ENCODE measurements around the gene KDM3B.
"Not testable (repeated sequence)": the region's sequence is repeated elsewhere in the genome, so short reads cannot be mapped to it uniquely, and the experiment has no call there.

The KDM3B gene, protein sequence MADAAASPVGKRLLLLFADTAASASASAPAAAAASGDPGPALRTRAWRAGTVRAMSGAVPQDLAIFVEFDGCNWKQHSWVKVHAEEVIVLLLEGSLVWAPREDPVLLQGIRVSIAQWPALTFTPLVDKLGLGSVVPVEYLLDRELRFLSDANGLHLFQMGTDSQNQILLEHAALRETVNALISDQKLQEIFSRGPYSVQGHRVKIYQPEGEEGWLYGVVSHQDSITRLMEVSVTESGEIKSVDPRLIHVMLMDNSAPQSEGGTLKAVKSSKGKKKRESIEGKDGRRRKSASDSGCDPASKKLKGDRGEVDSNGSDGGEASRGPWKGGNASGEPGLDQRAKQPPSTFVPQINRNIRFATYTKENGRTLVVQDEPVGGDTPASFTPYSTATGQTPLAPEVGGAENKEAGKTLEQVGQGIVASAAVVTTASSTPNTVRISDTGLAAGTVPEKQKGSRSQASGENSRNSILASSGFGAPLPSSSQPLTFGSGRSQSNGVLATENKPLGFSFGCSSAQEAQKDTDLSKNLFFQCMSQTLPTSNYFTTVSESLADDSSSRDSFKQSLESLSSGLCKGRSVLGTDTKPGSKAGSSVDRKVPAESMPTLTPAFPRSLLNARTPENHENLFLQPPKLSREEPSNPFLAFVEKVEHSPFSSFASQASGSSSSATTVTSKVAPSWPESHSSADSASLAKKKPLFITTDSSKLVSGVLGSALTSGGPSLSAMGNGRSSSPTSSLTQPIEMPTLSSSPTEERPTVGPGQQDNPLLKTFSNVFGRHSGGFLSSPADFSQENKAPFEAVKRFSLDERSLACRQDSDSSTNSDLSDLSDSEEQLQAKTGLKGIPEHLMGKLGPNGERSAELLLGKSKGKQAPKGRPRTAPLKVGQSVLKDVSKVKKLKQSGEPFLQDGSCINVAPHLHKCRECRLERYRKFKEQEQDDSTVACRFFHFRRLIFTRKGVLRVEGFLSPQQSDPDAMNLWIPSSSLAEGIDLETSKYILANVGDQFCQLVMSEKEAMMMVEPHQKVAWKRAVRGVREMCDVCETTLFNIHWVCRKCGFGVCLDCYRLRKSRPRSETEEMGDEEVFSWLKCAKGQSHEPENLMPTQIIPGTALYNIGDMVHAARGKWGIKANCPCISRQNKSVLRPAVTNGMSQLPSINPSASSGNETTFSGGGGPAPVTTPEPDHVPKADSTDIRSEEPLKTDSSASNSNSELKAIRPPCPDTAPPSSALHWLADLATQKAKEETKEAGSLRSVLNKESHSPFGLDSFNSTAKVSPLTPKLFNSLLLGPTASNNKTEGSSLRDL (N-terminal part only)

DNA sequence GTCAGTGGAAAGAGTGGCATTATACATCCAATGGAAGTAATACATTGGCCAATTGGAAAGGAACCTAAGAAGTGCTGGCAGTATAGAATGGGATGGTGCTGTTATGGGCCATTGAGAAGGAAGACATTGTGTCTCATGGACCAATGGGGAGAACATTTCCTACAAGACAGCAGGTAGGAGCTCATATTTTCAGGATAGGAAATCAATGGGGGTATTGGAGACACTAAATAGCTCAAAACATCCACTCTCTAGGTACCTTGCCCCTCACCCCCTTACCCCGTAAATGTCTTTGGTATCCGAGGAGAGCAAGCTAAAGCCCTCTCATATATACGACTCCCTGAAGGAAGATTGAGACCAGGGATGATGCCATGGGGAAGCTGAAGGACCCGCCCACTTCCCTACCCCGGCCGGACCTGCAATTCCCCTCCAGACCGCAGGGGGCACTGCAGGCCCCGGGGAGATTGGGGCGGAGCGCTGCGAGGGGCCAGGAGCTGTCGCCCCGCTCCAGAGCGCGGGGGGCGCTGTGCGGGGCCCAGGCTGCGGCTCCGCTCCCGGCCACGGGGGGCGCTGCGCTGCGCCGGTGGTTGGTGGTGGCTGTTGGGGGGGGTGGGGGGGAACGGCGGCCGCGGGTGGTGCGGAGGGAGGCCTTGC lies at the start of gene KDM3B:
Gene KDM3B (plus strand): TSS at position 615 of the 651 bp plus-strand sequence. CDS start 111 bp downstream, outside the sequence.
- peak; percentile 95 for DNase-seq

DNA sequence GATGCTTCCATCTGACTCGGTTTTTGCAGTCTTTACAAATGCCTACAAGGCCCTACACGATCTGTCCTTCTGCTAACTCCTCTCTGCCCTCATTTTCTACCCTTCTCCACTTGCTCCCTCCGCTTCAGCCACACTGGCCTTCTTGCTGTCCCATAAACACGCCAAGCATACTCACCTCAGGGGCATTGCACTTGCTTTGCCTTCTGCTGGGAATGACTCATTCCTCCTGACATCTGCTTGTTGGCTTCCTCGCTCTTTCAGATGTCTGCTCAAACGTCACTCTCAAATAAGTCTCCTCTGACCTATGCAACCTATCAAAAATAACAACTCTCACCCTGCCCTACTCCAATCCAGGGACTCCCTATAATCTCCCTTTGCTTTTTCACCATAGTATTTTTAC lies 49.1 kb upstream of the KDM3B start:
- no peak for DNase-seq

DNA sequence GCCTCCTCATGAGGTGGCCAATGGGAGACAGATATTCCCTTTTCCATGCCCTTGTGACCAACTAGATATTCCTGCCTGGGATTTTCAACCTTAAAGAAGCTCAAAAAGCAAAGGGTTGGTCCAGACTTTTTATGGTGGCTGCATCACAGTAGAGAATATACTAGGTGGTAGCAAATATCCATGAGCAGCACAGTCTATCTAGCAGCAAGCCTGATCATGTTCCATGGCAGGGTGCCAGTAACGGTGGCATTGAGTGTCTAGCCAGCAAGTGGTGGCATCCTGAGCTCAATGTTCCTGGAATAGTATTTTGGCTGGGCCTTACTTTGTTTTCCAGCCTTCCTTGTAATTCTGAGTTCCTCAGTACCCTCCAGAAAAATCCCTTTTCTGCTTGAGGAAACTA lies 46.7 kb upstream of the KDM3B start:
- DNase-seq: no peak

DNA sequence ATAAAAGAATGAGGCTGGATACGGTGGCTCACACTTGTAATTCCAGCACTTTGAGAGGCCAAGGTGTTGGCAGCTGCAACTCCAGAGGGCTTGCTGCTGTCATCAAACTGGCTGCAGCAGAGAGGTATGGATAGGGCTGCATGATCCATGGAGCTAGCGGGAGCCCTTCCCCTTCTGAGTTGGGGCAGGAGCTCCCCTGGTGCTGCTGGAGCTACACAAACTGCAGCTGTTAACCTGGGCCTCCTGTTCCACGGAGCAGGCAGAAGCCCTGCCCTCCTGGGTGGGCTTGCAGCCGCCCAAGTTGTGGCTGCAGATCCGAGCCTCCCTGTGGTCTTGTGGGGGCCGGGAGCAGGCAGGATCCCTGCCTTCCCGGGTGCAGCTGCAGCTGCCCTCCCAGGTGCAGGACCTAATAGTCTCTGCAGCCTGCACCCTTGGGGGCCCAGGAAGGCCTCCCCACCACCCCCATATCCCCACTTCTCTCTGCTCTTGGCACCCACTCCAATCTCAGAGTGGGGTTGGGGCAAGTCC lies 36.7 kb upstream of the KDM3B start:
- no peak for DNase-seq

DNA sequence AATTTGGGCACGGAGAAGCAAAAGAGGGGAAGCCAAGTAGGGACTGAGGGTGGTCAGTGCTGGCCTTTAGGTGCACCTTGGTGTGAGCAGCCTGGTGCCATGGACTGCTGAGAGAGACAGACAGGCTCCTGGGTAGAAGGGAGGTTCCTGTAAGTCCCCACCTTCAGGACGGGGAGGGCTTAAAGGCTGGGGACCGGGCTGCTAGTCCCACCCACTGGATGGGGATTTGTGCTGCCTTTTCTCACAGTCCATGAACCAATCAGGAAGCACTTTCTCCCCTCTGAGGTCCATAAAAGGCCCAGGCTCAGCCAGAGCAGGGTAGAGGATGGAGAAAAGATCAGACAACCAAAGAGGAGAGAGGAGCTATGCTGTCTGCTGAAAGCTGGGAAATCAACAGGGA lies 36.1 kb upstream of the KDM3B start:
- DNase-seq: no peak

DNA sequence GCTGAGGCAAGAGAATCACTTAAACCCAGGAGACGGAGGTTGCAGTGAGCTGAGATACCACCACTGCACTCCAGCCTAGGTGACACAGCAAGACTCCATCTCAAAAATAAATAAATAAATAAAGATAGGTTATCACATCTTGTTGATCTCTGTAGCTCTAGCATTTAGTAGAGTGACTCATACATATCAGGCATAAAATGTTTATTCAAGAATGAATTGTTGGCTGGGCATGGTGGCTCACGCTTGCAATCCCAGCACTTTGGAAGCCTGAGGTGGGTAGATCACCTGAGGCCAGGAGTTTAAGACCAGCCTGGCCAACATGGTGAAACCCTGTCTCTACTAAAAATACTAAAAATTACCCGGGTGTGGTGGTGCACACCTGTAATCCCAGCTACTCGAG lies 34.3 kb upstream of the KDM3B start:
- DNase-seq: not testable (repeated sequence)

DNA sequence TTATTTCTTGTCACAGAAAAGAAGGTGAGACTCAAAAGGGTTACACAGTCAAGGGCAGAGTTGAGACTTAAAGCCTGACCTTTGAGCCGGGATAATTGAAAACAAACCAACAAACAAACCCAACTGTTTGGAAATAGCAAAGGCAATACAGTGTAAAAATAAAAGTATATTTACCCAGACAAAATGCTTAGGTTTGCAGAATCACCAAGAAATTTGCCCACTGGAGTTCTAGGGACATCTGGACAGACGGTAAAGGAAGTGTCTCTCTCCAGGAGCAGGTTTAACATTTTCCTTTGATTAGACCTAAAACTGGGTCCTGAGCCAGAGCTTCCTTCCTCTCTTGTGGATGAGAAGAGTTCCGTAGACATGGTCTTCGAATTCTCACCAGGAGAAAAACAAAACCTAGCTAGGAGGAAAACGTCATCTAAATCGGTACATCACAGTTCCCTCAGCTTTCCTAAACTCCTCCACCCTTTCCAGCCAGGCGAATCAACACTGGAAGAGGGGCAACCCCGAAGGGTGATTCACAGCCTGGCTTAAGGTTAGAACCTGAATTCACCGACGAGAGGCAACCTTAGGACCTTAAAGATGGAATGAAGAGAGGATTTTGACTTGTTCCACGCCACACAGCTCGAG lies 21.6 kb upstream of the KDM3B start:
- no peak for DNase-seq

DNA sequence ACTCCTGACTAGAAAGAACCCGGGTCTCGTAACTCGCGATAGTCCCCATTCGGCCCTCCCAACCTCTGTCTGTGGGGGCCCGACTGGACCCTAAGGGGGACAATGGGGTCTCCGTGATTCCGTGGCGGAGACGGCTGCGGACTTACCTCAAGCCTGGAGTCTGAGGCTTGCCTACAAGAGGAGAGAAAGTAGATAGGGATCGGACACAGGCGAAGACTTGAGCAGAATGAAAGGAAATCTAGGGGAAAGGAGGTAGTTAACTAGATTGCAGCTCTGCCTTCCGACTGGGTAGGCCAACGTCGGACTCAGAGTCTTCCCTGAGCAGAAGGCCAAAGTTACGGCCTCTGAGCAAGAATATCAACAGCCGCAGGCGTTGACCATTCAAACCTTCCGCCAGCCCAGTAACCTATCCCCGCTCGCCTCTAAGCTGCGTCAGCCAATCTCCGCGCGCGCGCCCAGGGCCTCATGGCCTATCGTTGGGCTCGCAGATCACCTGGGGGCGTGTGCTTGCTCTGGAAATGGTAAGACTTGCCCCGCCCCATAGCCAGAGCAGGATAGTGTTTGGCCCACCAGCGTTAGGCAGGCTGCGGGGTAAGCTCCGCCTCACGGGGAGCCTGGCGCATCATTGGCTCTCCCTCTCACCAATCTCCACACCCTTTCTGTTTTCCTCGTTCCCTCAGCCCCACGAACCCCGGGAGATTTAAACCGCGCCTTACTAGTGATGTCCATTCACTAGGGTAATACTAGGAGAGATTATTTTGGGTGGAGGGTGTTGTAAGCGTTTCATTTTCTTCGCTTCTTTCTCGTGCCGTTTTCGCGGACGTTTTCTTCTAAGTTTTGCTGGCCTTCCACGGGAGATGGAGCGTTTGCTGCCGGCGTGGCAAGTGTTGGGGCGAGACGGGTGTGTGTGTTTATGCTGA lies 20.8 kb upstream of the KDM3B start, which contains the start of gene CDC25C:
Gene CDC25C (minus strand): TSS at position 356 of the 920 bp plus-strand sequence. CDS start 624 bp downstream, outside the sequence.
- DNase-seq: peak; percentile 99

DNA sequence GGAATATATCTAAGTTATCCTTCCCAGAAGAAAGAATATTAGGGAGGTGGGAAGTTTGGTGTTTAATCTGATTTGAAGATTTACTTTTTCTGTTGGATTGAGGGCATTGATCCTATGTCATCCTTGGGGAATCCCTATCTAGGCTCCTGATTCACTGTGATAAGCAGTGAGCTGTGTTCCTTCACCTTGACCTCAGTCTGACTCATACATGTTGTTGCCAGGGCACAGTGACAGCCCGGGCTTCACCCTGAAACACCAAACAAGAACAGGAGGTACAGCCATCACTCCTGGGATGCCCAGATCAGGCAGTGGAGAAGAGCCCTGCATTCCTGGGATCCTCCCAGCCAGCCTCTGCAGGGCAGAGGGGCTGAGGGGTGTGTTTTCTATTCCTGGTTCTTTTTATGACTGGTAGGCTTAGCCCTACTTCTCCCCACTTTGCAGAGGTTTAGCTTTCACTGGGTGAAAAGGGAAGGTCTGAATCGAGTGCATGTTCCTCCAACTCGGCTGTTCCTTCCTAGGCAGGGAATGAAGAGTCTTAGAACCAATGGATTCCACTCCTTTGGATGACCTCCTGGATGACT lies 17.5 kb upstream of the KDM3B start:
- no peak for DNase-seq

DNA sequence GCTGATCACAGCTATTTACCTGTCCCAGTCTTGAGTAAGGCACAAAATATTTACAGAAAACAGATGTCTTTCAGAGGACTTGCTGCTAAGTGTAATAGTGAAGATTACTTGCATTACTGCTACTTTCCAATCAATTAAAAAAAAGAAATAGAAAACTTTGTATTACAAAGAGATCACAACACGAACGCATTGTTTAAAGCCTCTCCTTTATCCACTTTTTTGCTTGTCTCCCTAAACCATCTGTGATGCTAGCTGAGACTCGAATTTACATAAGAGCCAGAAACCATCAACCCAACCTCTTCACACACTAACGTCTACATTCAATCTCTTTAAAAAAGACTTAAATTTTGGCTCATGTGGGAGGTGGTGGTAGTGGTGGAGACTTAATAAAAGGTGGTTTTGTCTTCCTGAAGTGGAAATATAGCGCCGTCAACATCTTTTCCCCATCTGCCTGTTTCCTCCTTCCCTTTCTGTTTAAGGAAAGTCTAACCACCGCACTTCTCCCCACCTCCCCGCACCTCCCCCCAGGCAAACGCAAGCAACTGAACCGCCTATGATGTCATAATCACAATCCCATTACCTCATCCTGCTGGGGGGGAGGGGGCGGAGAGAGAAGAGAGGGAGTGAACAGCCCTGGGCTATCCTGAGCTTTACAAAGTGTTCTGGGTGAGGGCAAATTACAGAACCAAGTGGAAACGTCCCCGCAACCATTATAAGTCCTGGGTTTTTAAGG lies 15.4 kb upstream of the KDM3B start:
- DNase-seq: peak; percentile 92

DNA sequence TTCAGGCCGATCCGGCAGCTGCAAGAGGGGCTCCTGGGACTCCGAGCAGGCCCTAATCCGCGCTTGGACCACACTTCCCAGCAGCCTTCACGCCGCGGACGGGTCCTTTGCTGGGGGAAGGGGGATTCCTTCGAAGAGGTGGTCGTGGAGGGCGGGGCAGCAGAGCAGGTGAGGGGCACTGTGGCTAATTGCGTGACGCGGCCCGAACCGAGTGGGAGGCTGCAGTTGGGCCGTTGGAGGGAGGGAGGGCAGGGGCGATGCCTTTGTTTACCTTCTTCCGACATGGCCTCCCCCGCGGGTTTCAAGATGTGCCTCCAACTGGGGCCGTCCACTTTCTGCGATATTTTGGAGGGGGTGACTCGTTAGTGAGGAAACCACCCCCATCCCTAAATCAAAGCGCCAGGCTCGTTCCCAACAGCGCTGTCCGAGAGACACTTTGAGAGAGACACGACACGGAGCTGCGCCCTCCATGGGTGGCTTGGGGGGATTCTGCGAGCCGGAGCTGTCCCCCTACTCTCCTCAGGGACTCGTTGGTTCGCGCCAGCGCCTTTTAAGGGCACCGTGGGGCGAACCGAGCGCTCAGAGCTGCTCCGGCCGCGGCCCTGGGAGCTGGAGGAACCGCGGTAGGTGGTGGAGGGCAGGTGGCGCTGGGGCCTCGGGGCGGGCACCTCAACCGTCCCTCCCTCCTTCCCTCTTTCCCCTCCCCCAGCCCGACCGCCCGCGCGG lies 14.6 kb upstream of the KDM3B start, which contains the start of gene FAM53C:
Gene FAM53C (plus strand): TSS at position 582 of the 726 bp plus-strand sequence. CDS start 3,070 bp downstream, outside the sequence.
- peak; percentile 96 for DNase-seq

DNA sequence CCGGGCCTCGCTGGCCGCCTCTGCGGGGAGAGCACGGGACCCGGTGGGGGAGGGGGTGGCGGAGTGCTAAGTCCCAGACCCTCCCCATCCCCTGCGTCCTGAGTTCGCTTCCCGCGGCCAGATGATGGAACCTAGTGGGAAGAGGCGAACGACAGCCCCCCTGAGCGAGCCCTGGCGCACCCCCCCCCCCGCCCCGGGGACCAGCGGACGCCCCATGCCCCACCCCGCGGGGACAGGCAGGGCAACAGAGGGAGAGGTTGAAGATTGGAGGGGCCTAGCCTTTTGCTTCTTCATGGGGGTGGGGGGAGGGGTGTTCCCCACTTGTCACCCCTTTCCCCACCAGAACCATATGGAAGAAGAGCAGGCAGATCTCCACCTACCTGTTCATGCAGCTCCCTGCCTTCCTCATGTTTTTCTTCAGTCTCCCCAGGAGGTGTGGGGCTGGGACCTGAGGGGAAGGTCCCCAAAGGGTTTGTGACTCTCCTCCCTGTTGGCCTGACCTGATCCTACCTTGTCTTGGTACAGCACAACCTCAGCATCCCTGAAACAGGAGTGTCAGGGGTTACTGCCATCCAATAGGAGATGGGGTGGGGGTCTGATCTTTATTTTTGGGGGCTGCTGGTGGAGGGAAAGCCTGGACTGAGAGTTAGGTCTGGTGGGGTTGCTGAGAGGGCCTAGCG lies 13.9 kb upstream of the KDM3B start:
- no peak for DNase-seq

DNA sequence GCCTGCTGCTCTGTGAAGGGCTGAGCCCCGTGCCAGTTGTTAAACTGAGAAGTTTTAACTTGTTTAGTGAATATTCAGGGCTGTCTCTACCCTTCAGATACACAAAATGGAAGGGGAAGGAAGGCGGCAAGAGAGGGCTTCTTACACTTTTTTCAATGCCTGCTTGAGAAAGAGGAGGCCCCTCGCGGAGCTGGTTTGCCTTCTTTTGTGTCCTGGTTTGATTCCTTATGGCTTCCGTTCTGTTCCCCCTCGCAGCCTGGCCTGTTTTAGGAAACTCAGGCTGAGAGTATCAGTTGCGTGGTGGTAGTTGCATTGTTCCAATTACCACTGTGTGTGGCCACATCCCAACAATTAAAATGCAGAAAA lies 13.4 kb upstream of the KDM3B start:
- DNase-seq: peak; percentile 17

DNA sequence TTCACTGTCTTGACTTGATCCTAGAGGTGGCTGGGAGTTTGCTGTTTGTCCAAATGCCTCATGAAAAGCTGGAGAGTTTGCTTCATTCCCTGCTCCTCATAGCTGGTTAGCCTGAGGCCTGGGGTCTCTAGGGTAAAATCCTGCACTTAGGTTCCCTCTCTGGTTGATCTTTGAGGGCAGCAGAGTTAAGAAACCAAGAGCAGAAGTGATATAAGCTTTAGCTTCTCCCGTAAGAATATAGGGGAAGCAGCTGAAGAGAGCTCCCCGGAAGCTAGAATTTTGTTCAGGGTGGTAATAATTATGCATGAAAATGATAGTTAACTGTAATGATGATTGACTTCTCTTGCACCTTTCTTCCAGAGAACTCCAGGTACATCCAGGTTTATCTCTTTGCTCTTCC lies 13.0 kb upstream of the KDM3B start:
- DNase-seq: peak; percentile 59

DNA sequence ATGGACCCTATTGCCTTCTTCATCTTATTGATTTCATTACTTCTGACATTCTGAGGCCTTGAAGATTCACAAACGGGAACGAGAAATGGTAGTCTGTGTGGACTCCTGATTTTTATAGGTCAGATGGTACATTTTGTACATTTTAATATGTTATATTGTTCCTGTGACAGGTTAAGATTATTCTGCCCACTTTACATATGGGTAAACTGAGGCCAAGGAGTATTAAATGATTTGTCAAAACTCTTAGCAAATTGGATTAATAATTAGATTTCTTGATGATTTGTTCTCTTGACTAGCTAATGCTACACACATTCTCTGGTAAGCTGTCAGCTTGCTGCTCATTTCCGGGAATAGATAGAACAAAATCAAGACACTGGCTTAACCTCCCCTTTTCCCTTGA lies 12.5 kb upstream of the KDM3B start:
- DNase-seq: no peak

DNA sequence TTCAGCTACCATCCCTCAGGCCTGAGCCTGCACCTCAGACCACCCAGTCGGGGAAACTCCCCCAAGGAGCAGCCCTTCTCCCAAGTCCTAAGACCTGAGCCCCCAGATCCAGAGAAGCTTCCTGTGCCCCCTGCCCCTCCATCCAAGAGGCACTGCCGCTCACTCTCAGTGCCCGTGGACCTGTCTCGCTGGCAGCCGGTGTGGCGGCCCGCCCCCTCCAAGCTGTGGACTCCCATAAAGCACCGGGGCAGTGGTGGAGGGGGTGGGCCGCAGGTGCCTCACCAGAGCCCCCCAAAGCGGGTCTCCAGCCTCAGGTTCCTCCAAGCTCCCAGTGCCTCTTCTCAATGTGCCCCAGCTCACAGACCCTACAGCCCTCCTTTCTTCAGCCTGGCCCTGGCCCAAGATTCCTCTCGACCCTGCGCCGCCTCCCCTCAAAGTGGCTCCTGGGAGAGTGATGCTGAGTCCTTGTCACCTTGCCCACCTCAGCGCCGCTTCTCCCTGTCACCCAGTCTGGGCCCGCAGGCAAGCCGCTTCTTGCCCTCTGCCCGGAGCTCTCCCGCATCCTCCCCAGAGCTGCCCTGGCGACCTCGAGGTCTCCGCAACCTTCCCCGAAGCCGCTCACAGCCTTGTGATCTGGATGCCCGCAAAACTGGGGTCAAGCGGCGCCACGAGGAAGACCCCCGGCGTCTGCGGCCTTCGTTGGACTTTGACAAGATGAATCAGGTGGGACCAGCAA lies 7.4 kb upstream of the KDM3B start:
- no peak for DNase-seq

DNA sequence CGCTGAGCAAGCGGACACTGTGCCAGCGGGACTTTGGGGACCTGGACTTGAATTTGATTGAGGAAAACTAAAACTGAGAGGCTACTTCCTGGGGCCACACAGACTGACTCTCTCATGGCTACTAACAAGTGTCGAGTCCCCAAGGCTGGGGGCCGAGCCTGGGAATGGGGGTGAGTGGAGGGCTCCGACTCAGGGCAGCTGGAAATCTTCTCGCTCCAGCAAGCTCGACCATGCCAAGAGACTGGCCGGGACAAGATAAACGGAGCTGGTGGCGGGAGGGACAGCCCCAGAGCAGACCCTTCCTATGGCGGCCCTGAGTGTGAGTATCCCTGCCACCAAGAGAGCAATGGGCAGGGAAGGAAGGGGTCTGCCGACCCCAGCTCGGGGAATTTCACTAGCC lies 5.6 kb upstream of the KDM3B start:
- no peak for DNase-seq

All from suppressor macrophage treated with lipopolysaccharide for 4 hours (primary cell).